COLO668 (cell line): ENCODE results near the gene ZNF346.

Experiments
- DNase-seq: peaks from one replicate; lab custom pipeline; 2025; ENCODE audit not compliant: unreplicated experiment; lab: John Stamatoyannopoulos, UW

Gene ZNF346

GRCh38 chr5:177116631-177117373, 94.3 kb downstream of the ZNF346 start:
- DNase-seq = no peak

- no peak for DNase-seq
Observed at GRCh38 chr5:177117441-177118045, 95.0 kb downstream of the ZNF346 start.

- DNase-seq = no peak
Observed at GRCh38 chr5:177122566-177122965, 100.1 kb downstream of the ZNF346 start.

- DNase-seq = no peak
Observed at GRCh38 chr5:177123789-177124485, 101.4 kb downstream of the ZNF346 start.

GRCh38 chr5:177124486-177124991, 102.0 kb downstream of the ZNF346 start:
- DNase-seq = no peak

GRCh38 chr5:177126771-177127170, 104.3 kb downstream of the ZNF346 start:
- DNase-seq = no peak

- no peak for DNase-seq
Observed at GRCh38 chr5:177128551-177128981, 106.1 kb downstream of the ZNF346 start.

- no peak for DNase-seq
Observed at GRCh38 chr5:177130211-177131018, 107.9 kb downstream of the ZNF346 start.
